Liver (tissue), 9 donors: ENCODE data around the gene TRMT11. TPM values are rescaled to one million over a fixed set of nuclear protein-coding genes. Genes with fewer than 3 reads are reported as not detected.

Experiments
- DNase-seq: peaks from one replicate; pipeline ENCODE4 v3.0.0-alpha.2; 2017; ENCODE audit warnings: low spot score
- H3K27ac ChIP-seq, 2 donors: one replicate each; pipeline ENCODE4 v1.7.0; 2013; ENCODE audit warnings: inconsistent platforms in 2 of 2, low read length in 2 of 2, control low read depth in 1 of 2, low read depth in 1 of 2, mild to moderate bottlenecking in 1 of 2
- H3K27me3 ChIP-seq, 4 donors: one replicate each; pipeline versions ENCODE4 v1.6.1 to v1.7.0; 2013; ENCODE audit warnings: low read length in 3 of 4, inconsistent platforms in 1 of 4, mild to moderate bottlenecking in 1 of 4, moderate library complexity in 1 of 4; ENCODE audit not compliant: control insufficient read depth in 4 of 4, insufficient read depth in 4 of 4
- H3K36me3 ChIP-seq, 4 donors: one replicate each; pipeline versions ENCODE4 v1.6.1 to v1.7.0; 2013; ENCODE audit warnings: low read length in 3 of 4, mild to moderate bottlenecking in 3 of 4, low read depth in 1 of 4, moderate library complexity in 1 of 4; ENCODE audit not compliant: control insufficient read depth in 4 of 4, insufficient read depth in 3 of 4
- H3K4me1 ChIP-seq, 4 donors: one replicate each; pipeline versions ENCODE4 v1.6.1 to v1.7.0; 2013; ENCODE audit warnings: low read length in 3 of 4, mild to moderate bottlenecking in 3 of 4, moderate library complexity in 1 of 4; ENCODE audit not compliant: control insufficient read depth in 4 of 4, insufficient read depth in 4 of 4
- H3K4me3 ChIP-seq, 3 donors: one replicate each; pipeline versions ENCODE4 v1.6.1 to v1.7.0; 2013; ENCODE audit warnings: low read length in 3 of 3, control low read depth in 1 of 3, low read depth in 1 of 3, mild to moderate bottlenecking in 1 of 3
- H3K9ac ChIP-seq, 2 donors: one replicate each; pipeline ENCODE4 v1.7.0; 2013; ENCODE audit warnings: low read length in 2 of 2, mild to moderate bottlenecking in 2 of 2, moderate library complexity in 2 of 2, control low read depth in 1 of 2, low read depth in 1 of 2
- H3K9me3 ChIP-seq, 4 donors: one replicate each; pipeline versions ENCODE4 v1.6.1 to v1.7.0; 2013; ENCODE audit warnings: low read length in 3 of 4; ENCODE audit not compliant: control insufficient read depth in 4 of 4
- EGR1 ChIP-seq, 2 donors: IDR thresholded peaks; 2 replicates each; pipeline ENCODE4 v1.6.1; 2016 to 2018; ENCODE audit warnings: antibody characterized with exemption in 2 of 2, low read depth in 2 of 2
- FOXA1 ChIP-seq: IDR thresholded peaks from 2 replicates; pipeline ENCODE4 v1.6.1; 2016; ENCODE audit warnings: antibody characterized with exemption
- FOXA2 ChIP-seq: IDR thresholded peaks from 2 replicates; pipeline ENCODE4 v1.6.1; 2016; ENCODE audit warnings: antibody characterized with exemption
- GABPA ChIP-seq, 2 donors: IDR thresholded peaks in 1 of 2; conservative IDR thresholded peaks in 1 of 2; 2 replicates each; pipeline ENCODE4 v1.6.1; 2016; ENCODE audit warnings: antibody characterized with exemption in 2 of 2, mild to moderate bottlenecking in 1 of 2, moderate library complexity in 1 of 2
- HNF4A ChIP-seq, 2 donors: conservative IDR thresholded peaks; 2 replicates each; pipeline ENCODE4 v1.6.1; 2016; ENCODE audit warnings: antibody characterized with exemption in 2 of 2, mild to moderate bottlenecking in 2 of 2
- HNF4G ChIP-seq: IDR thresholded peaks from 2 replicates; pipeline ENCODE4 v1.6.1; 2016; ENCODE audit warnings: antibody characterized with exemption
- JUND ChIP-seq, 2 donors: IDR thresholded peaks; 2 replicates each; pipeline ENCODE4 v1.6.1; 2016; ENCODE audit warnings: antibody characterized with exemption in 2 of 2
- RAD21 ChIP-seq, 2 donors: IDR thresholded peaks; 2 replicates each; pipeline ENCODE4 v1.6.1; 2016; ENCODE audit warnings: antibody characterized with exemption in 2 of 2, mild to moderate bottlenecking in 2 of 2
- RXRA ChIP-seq, 2 donors: IDR thresholded peaks; 2 replicates each; pipeline ENCODE4 v1.6.1; 2017 to 2018; ENCODE audit warnings: antibody characterized with exemption in 2 of 2, mild to moderate bottlenecking in 1 of 2
- SP1 ChIP-seq: IDR thresholded peaks from 2 replicates; pipeline ENCODE4 v1.6.1; 2018; ENCODE audit warnings: antibody characterized with exemption, mild to moderate bottlenecking
- TAF1 ChIP-seq: conservative IDR thresholded peaks from 2 replicates; pipeline ENCODE4 v1.6.1; 2016; ENCODE audit warnings: antibody characterized with exemption, mild to moderate bottlenecking
- YY1 ChIP-seq: IDR thresholded peaks from 2 replicates; pipeline ENCODE4 v1.6.1; 2016; ENCODE audit warnings: antibody characterized with exemption, mild to moderate bottlenecking
- WGBS: extraction: QIAGEN DNeasy Blood & Tissue Kit; methylation state at CpG from one replicate; pipeline ENCODE4 v1.1.7; 2013; 5-methylcytosine and 5-hydroxymethylcytosine counted together
- polyA plus RNA-seq, 2 donors: library from polyadenylated mRNA; stranded (reverse) in 1 of 2; unstranded in 1 of 2; fragments of 200-250 nt in 1 of 2; fragments of >200 nt in 1 of 2; fragmentation: Nextera tagmentation in 1 of 2; extraction: Ambion mirVana in 1 of 2; gene quantifications; one replicate each; pipeline versions ENCODE4 v1.2.1 to v1.2.3, GENCODE V29; 2013 to 2015
- total RNA-seq, 2 donors: library from RNA; depleted of rRNA; stranded (reverse); fragments of >200 nt; gene quantifications; one replicate each; pipeline ENCODE4 v1.2.3, GENCODE V29; 2014
- TF ChIP-seq, protein P1 (sequence below): IDR thresholded peaks from 2 replicates; pipeline ENCODE4 v1.6.1; 2016; ENCODE audit warnings: antibody characterized with exemption
- TF ChIP-seq, protein P2 (sequence below): fragments of 150-350 bp; IDR thresholded peaks from 2 replicates; pipeline ENCODE4 v1.5.1; 2017; ENCODE audit warnings: improper control_type of control experiment, low read depth, low read length; ENCODE audit not compliant: missing input control
- TF ChIP-seq, protein P3 (sequence below): IDR thresholded peaks from 2 replicates; pipeline ENCODE4 v1.6.1; 2016; ENCODE audit warnings: antibody characterized with exemption
- donor health status: healthy.
- donor health status: healthy.
- donor health status: healthy.
- donor health status: healthy.
- donor health status: healthy.

Gene TRMT11
- total and polyA plus RNA-seq, 4 donors, result 9.9 to 82.3 (median 17.2) TPM

DNA sequence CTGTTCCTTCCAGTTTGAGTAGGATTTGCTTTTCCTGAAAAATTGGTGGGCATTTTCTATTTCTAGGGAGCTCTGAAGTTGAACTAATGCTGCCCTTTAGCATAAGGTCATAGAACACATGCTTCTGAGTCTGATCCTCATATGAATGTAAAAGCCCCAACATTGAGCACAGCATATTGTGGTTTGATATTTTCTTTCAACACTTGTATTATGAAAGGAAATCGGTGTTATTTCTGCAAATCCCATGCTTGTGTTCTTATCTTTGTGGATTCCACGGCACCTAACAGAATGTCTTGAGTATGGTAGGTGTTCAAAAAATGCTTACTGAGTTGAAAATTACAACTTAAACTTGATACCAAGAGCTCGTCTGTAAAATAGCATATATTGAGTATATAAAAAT, 85.8 kb downstream of the TRMT11 start:
- Histone ChIP-seq H3K4me3 (no peak overlapping the region), H3K9ac (no peak overlapping the region), H3K36me3 (peaks cover 0 to 3% (median 0%) of the 10 kb centered on the region in 4 donors), H3K9me3 (no peaks in the 10 kb centered on the region), H3K4me1 (peaks cover 0 to 12% (median 8%) of the 10 kb centered on the region in 4 donors), H3K27ac (no peak overlapping the region), H3K27me3 (no peaks in the 10 kb centered on the region)
- DNase-seq, result no peak
- WGBS, result 92% methylated on average over 3 of the region's 3 CpGs
- no peak for TF ChIP-seq SP1
- TF ChIP-seq FOXA1, result no peak
- TF ChIP-seq, protein P1, sequence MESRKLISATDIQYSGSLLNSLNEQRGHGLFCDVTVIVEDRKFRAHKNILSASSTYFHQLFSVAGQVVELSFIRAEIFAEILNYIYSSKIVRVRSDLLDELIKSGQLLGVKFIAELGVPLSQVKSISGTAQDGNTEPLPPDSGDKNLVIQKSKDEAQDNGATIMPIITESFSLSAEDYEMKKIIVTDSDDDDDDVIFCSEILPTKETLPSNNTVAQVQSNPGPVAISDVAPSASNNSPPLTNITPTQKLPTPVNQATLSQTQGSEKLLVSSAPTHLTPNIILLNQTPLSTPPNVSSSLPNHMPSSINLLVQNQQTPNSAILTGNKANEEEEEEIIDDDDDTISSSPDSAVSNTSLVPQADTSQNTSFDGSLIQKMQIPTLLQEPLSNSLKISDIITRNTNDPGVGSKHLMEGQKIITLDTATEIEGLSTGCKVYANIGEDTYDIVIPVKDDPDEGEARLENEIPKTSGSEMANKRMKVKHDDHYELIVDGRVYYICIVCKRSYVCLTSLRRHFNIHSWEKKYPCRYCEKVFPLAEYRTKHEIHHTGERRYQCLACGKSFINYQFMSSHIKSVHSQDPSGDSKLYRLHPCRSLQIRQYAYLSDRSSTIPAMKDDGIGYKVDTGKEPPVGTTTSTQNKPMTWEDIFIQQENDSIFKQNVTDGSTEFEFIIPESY, result no peak

DNA sequence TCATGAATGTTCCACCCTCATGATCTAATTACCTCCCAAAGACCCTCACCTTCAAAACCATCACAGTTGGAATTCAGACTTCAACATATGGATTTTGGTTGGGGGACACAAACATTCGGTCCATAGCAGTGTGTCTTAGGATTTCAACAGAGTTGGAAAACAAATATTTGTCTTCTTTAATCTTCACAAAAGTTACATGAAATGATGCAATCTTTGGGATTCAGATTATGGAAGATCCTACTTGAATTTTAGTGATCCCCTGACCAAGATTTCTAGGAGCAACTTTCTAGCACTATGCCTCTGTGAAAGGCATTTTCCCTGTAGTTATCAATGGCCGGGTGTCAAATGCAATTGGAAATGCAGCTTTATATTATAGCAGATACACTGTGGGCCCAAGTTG, 86.5 kb downstream of the TRMT11 start:
- peaks cover 2 to 14% (median 9%) of the 10 kb centered on the region in 4 donors for H3K4me1 ChIP-seq
- 69% methylated on average over 2 of the region's 2 CpGs for WGBS

DNA sequence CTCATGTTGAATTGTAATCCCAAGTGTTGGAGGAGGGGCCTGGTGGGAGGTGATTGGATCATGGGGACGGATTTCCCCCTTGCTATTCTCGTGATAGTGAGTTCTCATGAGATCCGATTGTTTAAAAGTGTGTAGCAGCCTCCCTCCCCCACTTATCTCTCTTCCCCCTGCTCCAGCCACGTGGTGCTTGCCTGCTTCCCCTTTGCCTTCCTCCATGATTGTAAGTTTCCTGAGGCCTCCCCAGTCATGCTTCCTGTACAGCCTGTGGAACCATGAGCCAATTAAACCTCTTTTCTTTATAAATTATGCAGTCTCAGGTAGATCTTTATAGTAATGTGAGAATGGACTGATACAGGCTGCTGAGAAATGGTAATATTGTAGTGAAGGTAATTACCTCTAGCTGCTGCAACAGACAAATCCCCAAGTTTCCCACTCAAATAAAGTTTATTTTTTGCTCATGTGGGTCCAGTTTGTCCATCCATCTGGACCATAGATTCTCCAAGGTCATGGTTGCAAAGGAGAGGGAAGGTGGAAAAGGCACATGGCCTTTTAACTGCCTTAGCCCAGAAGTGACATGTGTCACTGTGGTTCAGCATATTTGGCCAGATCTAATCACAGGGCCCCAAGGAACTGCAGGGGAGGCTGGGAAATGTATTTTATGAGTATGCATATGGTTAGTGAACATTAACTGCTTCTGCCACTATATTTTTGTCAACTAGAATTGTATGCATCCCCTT, 89.2 kb downstream of the TRMT11 start:
- H3K4me3 ChIP-seq, result no peak overlapping the region
- peaks cover 0 to 3% (median 1%) of the 10 kb centered on the region in 4 donors for H3K36me3 ChIP-seq
- H3K27ac ChIP-seq, result no peak overlapping the region
- H3K27me3 ChIP-seq, result no peaks in the 10 kb centered on the region
- DNase-seq, result no peak
- 81% methylated on average over 4 of the region's 4 CpGs for WGBS
- no peak overlapping the region for H3K9ac ChIP-seq
- peaks cover 2 to 14% (median 9%) of the 10 kb centered on the region in 4 donors for H3K4me1 ChIP-seq
- TF ChIP-seq FOXA1, result no peak
- TF ChIP-seq GABPA (IDR thresholded peaks at IDR 0.05 in 1 of 2, conservative IDR thresholded peaks at IDR 0.05 in 1 of 2), result no peak
- TF ChIP-seq, protein P2, sequence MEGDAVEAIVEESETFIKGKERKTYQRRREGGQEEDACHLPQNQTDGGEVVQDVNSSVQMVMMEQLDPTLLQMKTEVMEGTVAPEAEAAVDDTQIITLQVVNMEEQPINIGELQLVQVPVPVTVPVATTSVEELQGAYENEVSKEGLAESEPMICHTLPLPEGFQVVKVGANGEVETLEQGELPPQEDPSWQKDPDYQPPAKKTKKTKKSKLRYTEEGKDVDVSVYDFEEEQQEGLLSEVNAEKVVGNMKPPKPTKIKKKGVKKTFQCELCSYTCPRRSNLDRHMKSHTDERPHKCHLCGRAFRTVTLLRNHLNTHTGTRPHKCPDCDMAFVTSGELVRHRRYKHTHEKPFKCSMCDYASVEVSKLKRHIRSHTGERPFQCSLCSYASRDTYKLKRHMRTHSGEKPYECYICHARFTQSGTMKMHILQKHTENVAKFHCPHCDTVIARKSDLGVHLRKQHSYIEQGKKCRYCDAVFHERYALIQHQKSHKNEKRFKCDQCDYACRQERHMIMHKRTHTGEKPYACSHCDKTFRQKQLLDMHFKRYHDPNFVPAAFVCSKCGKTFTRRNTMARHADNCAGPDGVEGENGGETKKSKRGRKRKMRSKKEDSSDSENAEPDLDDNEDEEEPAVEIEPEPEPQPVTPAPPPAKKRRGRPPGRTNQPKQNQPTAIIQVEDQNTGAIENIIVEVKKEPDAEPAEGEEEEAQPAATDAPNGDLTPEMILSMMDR, result no peak
- no peak for TF ChIP-seq HNF4A (conservative IDR thresholded peaks at IDR 0.05)
- no peak for TF ChIP-seq SP1
- TF ChIP-seq RXRA (IDR thresholded peaks at IDR 0.05), result no peak
- TF ChIP-seq, protein P1, result no peak
- no peak for TF ChIP-seq FOXA2
- no peak for TF ChIP-seq JUND (IDR thresholded peaks at IDR 0.05)
- TF ChIP-seq TAF1, result no peak
- no peaks in the 10 kb centered on the region for H3K9me3 ChIP-seq

More for the DNA sequence above, 86.5 kb downstream of the TRMT11 start:
- H3K4me3 ChIP-seq, result no peak overlapping the region
- H3K9ac ChIP-seq, result no peak overlapping the region
- no peak overlapping the region for H3K27ac ChIP-seq
- no peak for DNase-seq
- no peaks in the 10 kb centered on the region for H3K27me3 ChIP-seq
- TF ChIP-seq, protein P1, result no peak
- TF ChIP-seq HNF4A (conservative IDR thresholded peaks at IDR 0.05) (no peak), TAF1 (no peak), SP1 (no peak), GABPA (IDR thresholded peaks at IDR 0.05 in 1 of 2, conservative IDR thresholded peaks at IDR 0.05 in 1 of 2) (no peak), FOXA2 (no peak), RXRA (IDR thresholded peaks at IDR 0.05) (no peak), RAD21 (IDR thresholded peaks at IDR 0.05) (no peak), EGR1 (IDR thresholded peaks at IDR 0.05; ENCODE audit: low read depth in 2 of 2) (no peak), HNF4G (no peak), YY1 (no peak), JUND (IDR thresholded peaks at IDR 0.05) (no peak)
- TF ChIP-seq, protein P3, sequence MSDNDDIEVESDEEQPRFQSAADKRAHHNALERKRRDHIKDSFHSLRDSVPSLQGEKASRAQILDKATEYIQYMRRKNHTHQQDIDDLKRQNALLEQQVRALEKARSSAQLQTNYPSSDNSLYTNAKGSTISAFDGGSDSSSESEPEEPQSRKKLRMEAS, result no peak
- no peaks in the 10 kb centered on the region for H3K9me3 ChIP-seq
- peaks cover 0 to 3% (median 0%) of the 10 kb centered on the region in 4 donors for H3K36me3 ChIP-seq
